Stimulated activated CD8-positive, alpha-beta memory T cell treated with anti-CD3 and anti-CD28 coated beads, Interleukin-12 subunit alpha, Interleukin-12 subunit beta, amount 100 ng/mL, for 24 hours (primary cell): ENCODE measurements around the gene EEF1A2.

Source experiments
- DNase-seq: peaks from one replicate; pipeline ENCODE4 v3.0.0-alpha.2; 2020; ENCODE audit errors: extremely low read depth

EEF1A2 gene

GRCh38 chr20:63469713-63470101 is 29.2 kb downstream of the EEF1A2 start:
- no peak for DNase-seq

GRCh38 chr20:63469019-63469712 is 29.7 kb downstream of the EEF1A2 start:
- DNase-seq, result no peak

- DNase-seq, result no peak
Measured at GRCh38 chr20:63468421-63468820, 30.5 kb downstream of the EEF1A2 start.

DNA sequence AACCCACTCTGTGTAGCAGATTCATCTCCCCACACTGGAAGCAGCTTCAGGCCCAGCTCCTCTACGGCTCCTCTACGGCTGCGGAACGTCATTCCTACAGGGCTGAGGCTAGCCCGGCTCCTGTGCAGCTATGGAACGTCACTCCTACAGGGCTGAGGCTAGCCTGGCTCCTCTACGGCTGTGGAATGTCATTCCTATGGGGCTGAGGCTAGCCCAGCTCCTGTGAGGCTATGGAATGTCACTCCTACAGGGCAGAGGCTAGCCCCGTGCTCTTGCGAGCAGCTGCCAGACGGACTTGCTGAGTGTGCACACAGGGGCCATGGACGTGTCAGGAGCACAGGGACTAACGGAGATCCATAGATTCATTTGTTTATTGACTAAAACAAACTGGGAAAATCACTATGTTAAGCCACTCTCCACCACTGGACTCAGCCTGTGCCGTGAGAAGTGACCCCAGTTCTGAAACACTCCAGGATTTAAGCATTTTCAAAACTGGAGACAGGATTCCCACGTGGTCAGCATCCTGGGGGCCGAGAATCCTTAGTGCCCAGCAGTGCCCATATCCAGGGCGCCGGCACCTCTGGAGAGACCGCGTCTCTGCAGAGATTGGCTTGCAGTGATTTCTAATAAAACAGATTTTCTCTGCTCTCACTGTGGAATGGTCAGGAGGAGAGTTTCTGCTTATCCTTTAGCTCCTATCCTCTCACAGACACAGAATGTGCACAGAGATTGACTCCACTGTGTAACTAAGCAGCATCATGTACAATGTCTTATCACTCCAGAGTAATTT is 31.4 kb downstream of the EEF1A2 start:
- DNase-seq, result no peak

DNA sequence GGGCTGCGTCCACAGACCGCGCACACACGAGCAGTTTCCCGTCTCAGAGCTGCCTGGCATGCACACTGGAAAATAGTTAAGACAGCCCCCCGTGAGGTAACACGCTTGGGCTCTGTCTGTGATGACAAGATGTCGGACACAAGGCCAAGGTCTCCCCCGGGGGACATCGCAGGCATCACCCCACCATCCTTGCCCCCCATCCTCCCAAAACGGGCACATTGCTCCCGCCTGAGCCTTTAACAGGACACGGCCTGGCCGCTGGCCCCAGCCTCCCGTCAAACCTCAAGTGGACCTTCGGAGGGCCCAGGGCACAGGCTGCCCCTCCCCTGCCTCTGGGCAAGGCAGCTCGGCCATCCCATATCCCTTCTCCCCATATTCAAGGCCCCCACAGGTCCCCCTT is 32.0 kb downstream of the EEF1A2 start:
- DNase-seq, result no peak

DNA sequence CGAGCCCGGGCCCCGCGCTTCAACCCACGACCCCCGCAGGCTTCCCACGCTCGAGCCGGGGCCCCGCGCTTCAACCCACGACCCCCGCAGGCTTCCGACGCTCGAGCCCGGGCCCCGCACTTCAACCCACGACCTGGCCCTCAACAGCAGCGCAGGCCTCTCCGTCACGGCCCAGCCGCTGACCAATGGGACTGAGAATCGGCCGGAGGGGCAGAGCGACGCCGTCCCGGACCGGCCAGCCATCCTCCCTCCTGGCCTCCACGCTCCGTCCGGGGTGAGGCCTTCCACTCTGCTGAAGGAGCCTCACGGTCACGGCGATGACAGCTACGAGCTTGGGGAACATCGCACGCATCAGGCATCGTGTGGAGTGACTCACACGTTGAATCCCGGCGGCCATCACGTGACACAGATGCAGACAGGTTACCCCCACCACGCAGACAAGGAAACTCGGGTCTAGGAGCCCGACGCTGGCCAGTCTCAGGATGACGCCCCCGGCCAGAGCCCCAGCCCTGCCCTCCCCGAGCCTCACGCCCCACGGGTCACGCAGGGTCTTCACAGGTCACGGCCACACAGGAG is 32.5 kb downstream of the EEF1A2 start:
- no peak for DNase-seq

DNA sequence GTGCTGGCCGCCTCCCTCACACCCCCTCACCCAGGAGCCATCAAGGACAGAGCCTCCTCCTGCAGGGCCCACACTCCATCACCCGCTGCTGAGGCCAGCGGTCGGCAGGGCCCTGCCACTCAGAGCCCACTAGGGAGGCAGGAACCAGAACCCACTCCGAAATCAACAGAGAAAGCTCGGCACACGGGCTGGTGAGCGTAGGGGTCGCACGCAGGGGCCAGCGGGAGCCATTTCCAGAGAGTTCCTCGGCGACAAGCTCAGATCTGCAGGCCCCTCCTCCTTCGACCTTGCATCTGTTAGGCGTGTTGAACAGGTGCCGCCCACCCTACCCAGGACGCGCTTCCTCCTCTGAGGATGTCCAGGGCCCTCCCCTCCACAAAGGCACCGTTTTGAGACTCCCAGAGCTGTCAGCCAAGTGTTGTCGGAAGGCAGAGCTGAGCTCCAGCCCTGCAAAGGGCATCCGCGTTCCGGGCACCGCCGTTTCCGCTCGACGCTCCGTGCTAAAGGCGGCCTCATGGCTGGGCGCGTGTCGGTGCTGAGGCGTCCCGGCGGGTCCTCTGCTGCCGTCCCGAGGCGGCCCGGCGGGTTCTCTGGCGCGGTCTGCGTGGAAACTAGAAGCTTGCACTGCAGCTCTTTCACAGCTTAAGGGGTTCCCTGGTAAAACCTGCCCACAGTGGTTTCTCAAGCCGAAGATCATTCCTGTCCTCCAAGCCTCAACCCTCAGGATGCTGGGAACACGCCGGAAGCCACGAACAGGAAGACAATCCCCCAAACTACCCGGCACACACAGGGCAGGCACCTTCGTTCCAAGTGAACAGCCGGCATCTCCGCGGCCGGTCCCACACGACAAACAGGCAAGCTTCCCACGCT is 33.3 kb downstream of the EEF1A2 start:
- no peak for DNase-seq

- no peak for DNase-seq
Measured at GRCh38 chr20:63464289-63464635, 34.6 kb downstream of the EEF1A2 start.

DNA sequence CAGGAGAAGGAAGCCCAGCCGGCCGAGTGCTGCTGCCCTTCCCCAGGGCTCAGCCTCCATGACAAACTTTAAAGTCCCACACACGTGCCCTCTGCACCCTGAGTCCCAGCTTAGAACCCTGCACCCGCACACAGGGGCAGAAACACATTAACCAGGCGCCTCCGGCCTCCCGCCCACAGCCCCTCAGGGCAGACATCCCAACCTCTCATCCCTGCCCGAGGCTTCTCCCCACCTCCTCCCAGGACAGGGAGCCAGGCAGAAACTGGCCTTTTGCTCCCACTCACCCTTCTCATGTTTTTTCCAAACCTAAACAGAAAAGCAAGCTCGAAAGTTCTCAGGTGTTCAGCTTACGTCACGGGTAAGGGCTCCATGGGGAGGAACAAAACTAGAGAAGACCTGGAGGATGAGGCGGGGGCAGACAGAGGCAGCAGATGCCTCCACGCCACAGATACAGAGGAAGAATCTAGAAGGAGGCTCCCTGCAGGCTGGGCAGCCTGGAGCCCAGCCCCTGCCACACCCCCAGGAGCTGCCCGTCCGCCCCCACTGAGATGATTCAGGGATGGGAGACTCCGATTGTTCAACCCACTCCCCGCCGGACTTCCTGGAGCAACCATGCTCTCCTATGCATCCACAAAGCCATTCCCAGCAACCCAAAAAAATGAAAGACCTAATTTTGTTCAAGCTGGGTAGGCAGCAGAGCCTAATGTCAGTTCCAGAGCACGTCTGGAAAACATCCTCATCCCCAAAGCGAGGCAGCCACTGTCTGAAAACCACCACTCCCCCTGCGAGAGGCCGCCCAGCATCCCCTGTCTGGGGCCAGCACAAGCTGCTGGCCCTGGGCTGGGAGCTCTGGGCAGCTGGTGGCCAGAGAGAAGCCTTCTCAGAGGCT is 35.2 kb downstream of the EEF1A2 start:
- no peak for DNase-seq

DNA sequence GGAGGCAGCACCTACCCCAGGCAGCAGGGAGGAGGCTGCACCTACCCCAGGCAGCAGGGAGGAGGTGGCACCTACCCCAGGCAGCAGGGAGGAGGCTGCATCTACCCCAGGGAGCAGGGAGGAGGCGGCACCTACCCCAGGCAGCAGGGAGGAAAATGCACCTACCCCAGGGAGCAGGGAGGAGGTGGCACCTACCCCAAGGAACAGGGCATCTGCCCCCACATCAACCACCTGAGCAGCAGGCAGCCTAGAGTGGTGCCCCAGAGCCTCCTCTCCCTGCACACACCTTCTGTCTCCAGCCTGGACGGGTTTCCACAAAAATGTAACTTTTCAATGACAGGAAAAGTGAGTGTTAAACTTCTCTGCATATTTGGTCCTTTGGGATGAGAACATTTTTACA is 36.6 kb downstream of the EEF1A2 start:
- DNase-seq, result no peak

DNA sequence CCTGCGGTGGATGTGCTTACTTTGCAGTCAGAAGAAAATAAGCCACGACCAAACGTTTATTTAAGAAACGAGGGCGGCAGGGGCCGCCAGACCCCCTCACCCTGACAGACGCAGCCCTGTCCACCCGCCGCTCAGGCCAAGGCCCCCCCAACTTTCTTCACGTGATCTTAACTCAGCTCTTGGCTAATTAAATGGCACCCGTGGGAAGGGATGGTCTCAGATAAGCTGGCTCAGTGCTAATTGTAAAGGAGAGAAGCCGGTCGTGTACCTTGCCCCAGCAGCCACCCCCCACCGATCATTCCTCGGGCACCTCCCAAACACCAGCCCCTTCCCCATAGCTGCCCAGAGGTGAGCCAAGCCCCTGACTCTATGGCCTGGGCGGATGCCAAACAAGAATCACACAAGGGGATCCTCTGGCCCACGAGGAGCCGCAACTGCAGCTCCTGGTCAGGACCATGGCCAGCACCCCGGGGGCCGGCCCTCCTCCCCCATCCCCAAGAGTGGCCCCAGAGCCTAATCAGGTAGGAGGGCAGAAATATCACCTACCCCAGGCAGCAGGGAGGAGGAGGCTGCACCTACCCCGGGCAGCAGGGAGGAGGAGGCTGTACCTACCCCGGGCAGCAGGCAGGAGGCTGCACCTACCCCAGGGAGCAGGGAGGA is 37.6 kb downstream of the EEF1A2 start:
- no peak for DNase-seq

DNA sequence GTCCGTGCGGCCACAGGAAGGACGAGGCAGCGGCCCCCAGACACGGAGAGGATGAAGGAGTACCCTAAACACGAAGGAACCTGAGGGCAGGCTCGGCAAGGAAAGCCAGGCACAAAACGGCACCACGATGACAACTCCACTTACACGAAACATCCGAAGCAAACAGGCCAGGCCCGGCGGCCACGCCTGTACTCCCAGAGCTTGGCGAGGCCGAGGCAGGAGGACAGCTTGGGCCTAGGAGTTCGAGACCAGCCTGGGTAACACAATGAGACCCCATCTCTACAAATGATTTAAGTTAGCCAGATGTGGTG is 39.9 kb downstream of the EEF1A2 start:
- no peak for DNase-seq

- DNase-seq, result no peak
Measured at GRCh38 chr20:63458170-63459069, 40.5 kb downstream of the EEF1A2 start.

DNA sequence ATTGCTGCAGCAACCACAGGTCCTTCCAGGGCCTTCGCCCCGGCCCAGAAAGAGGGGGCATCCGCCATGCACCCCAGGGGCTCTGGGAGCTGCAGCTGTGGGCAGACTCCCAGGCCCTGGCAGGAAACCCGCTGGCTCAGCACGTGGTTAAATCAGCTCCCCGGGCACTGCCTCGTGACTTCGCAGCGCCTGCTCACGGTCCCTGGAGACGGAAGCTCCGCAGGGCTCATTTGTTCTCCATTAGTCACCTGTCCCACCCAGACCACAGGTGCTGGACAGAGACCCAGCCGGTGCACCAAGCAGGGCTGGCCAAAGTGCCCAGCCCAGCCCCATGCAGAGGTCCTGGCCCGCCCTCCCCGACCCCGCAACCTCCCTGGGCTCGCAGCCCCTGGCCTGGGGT is 41.1 kb downstream of the EEF1A2 start:
- DNase-seq, result no peak

- DNase-seq, result no peak
Measured at GRCh38 chr20:63456429-63457284, 42.2 kb downstream of the EEF1A2 start.

DNA sequence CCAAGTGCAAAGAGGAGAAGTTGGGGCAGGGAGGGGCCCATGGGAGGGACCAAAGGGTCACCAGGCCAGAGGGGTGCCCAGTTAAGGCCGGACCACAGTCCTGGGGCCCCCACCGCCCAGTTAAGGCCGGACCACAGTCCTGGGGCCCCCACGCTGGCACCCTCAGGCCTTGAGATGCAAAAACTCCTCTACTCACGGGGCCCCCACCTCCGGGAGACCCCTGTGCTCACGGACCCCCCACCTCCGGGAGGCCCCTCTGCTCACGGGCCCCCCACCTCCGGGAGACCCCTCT is 43.4 kb downstream of the EEF1A2 start:
- no peak for DNase-seq

GRCh38 chr20:63454731-63455567 is 43.9 kb downstream of the EEF1A2 start:
- DNase-seq, result no peak

- no peak for DNase-seq
Measured at GRCh38 chr20:63452821-63453523, 45.9 kb downstream of the EEF1A2 start.
